ENCODE data around the gene HABP2.

- TF ChIP-seq CTCF (IDR thresholded peaks at IDR 0.05) (no peak), POLR2A (IDR thresholded peaks at IDR 0.05) (no peak)
Observed at GRCh38 chr10:113543107-113543955, 9.5 kb upstream of the HABP2 start.

Data from gastroesophageal sphincter (tissue), 3 donors.